ENCODE data around the gene TOX2.

Gene TOX2

DNA sequence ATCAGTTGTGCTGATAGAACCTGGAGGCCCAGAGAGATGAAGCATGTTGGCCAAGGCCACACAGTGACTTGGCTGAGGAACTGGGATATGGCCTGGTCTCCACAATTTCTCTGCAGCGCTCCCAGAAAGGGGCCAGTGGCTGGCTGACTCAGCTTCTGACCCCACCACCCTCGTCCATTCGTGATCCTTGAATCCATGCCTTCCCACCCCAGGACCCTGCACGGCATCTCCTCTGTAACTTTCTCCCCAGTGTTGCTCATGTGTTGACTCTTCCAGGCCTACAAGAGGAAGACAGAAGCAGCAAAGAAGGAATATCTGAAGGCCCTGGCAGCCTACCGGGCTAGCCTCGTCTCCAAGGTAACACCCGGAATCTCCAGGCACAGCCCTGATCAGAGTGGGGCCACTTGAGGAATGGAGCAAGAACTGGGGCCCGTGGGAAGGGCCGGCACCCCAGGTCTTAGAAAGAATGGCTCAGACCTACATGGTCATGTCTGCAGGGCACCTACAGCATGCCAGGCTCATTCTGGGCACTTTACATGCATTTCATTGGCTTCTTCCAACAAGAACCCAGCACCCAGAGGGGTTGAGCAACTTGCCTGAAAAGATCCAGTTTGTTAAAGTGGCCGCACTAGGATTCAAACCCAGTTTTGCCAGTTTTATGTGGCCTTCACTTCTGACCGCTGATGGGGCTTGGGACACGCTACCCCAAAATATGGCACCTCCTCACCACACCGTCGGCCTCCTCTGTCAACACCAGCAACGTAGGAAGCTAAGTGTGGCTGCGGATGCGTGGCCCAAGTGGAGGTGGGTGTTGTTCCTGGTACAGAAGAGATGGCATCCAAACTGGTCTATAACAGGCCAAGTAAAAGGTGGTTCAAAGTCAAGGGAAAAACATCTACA, 150.1 kb downstream of the TOX2 start:
- no peak for DNase-seq

DNA sequence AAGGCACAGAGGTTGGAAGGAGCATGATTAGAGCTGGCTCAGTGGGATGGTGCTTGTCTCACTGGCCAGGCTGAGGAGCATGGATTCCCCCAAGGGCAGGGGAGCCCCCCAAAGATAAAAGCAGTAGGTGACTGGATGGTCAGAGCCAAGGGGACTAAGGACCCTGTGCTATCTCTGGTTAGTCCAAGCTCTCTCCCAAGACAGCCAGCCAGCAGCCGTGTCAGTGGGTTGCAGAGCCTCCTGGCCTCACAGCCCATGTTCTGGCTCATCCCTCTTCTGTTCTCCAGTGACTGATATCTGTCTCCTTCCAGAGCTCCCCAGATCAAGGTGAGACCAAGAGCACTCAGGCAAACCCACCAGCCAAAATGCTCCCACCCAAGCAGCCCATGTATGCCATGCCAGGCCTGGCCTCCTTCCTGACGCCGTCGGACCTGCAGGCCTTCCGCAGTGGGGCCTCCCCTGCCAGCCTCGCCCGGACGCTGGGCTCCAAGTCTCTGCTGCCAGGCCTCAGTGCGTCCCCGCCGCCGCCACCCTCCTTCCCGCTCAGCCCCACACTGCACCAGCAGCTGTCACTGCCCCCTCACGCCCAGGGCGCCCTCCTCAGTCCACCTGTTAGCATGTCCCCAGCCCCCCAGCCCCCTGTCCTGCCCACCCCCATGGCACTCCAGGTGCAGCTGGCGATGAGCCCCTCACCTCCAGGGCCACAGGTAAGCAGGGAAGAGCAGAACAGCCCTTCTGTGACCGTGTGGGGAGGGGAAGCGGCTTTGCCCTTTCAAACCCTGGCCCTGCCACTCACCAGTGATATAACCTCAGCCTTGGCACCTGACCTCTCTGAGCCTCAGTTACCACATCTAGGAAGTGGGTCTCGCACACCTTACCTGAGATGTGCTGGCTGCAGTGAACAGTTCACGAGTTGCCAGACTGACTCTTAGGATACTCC, 151.0 kb downstream of the TOX2 start:
- DNase-seq, result no peak

DNA sequence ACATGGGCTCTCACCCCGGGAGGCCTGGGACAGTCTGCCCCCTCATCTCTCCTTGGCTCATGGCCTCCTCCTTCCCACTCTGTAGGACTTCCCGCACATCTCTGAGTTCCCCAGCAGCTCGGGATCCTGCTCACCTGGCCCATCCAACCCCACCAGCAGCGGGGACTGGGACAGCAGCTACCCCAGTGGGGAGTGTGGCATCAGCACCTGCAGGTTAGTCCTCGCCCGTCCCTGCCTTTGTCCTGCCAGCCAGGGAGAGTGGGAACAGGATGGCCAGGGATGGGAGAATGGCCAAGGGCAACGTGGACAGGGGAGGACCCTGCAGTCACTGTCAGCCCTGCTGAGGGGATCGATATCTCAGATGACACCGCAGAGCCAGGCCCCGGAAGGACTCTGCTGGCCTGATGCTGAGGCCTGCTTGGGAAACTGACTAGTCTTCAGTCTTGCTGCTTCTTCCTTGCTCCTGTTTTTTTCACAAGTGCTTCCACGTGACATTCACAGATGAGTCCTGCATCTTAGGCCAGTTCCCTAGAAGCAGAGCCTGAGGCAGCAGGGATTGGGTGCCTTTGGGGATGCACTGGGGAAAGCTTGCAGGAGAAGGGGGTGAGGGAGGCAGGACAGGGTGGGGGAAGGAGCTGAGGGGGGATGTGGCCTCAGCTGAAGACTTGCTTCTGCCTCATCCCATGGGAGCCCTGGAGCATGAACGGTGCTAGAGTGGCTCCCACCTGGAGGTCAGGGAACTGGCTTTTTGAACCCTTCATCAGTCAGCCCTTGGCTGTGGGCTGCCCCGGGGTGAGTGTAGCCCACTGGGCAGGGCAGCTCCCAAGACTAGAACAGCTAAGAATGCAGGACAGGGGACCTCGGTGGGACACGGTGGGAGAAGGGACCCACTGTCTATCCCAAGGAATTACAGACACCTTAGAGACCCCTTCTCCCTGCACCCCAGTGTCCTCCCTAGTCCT, 152.3 kb downstream of the TOX2 start:
- no peak for DNase-seq

DNA sequence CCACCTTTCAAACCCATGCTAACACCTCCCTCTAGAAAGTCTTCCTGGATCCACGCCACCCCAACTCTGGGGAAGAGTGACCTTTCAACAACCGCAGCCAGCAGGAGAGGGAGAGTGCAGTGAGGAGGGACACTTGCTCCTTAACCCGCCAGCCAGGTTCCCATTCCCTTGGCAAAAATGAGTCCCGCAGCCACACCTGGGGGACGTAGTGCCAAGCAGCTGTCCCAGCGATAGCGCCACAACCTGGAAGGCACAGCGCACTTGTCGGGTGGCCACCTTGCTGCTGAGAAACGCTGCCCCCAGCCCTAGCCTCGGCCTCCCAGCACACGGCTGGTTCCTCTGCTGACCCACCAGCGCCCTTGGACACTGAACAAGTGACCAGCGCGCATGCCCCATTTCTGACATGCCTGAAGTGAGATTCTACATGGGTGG, 153.0 kb downstream of the TOX2 start:
- no peak for DNase-seq

DNA sequence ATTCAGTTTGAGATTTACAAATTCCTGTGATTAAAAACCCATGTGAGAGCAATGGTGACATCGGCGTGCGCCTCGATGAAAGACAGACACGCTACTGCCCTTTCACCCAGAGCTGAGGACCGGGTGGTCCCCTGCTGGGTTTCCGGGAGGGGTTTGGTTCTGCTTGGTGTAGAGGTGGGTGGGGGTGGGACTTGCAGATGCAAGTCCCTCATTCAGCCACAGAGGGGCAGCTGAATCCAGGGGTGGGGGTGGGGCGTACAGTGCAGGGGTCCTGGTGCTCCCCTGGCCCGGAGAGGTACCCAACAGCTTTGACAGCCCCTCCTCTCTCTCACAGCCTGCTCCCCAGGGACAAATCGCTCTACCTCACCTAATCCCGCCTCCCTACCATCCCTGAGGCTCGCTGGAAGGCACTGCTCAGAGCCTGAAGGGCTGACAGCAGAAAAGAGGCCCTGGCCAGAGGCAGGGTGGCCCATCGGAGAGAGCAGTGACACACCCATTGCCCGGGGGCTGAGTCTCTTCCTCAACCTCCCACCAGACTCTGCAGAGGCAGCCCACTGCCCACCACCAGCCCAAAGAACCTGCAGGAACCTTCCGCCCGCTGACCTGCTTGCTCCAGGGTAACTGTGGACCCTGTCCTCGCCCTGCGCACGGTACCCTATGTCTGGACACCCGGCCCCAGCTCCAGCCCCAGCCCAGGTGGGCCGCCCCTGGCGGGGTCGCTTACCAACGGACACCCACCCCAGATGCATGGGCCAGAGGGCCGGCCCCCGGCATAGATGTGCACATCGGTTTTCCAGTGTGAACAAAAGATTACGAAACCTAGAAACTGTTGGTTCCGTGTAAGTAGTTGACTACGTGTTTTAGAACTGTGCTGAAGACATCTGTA, 153.9 kb downstream of the TOX2 start:
- DNase-seq, result no peak

DNA sequence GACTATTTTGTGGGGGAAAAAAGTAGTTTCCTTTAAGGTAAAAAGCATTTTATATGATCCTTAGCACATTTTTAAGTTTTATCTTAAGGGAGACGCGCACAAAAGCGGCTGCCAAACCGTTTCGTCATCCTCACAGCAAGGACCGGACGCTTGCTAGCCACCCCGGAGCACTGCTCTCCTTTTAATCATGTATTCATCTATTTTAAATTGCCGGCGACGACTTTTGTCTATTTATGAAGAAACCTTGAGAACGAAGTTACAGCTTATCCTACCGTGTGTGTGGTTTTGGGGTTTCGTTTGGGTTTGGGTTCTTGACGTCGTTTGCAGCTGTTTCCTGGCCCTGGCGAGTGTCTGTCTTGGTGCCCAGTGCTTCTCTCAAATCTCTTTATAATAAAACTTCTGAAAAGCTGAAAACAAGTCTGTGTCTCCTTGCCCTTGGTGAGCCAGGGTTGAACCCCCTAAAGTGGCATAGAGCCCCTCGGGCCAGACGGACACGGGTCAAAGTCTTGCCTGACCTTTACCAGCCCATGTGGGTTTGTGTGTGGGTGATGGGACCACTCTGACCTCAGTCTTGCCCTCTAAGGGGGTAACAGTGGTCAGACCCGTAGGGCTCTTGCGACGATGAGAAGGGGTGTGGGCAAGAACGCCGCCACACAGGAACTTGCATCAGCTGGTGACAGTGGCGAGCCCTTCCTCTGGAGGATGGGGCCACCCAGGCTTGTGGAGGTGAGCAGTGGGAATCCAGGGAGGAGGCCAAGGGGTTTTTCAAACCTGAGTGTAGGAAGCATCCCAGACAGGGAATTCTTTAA, 154.8 kb downstream of the TOX2 start:
- no peak for DNase-seq

DNA sequence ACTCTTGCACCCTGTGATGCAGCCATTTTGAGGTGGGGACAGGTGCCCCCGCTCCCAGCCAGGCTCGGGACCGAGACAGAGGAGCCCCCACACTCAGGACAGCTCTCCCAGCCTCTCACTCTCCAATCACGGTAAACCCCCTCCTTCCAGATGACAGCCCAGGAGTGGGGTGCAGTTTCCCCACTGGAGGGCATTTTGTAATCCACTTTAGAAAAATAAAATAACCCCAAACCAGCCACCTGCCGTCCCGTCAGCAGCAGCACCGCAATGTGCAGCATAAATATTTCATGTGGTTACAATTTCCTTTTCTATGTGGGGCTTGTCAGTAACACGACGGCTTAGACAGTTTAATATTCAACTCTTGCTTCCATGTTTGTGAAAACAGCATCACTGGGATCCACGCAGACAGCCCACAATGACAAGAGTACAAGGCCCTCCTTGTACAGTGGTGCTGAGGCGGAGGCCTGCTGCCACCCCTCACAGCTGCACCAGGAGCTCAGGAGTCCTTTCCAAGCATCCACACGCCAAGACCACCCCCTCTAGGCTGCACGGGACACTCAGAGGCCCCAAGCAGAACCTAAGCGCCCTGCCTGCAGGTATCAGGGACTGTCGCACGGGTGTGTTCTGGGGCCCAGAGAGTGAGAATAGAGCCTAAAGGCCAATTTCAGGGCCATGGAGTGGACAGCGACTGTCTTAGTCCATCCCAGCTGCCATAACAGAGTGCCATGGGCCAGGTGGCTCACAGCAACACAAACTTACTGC, 155.7 kb downstream of the TOX2 start:
- DNase-seq, result no peak

DNA sequence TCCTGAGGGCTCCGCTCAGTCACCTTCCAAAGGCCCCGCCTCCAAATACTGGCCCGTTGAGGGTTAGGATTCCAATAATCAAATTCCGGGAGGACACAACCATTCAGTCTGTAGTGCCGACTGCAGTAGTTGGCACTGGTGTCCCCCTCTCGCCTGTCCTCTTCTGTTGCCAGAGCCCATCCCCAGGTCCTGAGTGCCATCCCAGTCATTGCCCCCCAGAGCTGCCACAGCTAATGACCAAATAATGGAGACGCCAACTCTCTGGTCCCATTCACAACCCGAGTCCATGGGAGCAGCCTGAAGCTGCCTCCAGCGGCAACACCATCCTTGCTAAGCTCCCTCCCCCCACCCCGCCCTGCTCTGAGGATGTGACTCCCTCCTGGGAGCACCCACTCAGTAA, 156.4 kb downstream of the TOX2 start:
- no peak for DNase-seq

DNA sequence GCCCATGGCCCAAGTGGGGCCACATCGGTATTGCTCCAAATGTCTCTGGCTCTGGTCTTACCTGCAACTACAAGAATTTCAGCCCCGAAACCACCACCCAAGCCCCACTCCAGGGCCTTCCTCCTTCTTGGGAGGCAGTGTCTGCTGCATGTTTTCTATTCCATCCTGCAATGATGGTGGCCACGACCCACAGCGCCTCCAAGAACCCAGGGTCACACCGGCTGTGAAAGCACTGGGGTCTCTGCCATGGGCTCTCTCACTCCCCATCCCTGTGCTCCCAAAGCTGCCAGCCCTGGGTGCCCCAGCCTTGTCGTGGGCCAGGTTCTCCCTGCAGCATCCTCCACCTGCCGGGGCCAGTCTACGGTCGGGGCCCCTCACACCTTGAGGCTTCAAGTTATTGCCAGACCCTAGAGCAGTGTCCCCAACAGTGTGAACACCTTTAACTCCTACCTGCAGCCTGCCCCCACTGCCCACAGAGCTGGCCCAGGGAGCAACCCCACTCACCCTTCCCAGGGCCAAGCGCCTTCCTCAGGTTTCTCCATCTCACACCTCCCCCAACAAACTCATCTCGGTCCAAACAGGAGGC, 157.0 kb downstream of the TOX2 start:
- no peak for DNase-seq

DNA sequence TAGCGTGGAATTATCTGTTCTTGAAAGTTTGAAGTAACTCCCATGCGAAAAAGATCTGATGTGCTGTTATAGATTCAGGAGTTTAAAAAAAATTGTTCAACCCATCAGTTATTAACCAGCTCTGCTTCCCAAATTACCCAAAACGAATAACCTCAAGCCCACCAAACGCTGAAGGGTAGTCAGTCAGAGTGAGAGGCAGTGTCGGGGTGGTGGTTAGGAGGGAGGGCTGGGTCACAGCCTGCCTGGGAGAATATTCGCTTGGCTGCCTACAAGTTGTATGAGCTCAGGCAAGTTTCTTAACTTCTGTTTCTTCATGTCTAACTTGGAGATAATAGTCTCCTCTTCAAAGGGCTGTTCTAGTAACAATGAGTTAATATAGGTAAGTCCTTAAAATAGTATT, 157.7 kb downstream of the TOX2 start:
- no peak for DNase-seq

DNA sequence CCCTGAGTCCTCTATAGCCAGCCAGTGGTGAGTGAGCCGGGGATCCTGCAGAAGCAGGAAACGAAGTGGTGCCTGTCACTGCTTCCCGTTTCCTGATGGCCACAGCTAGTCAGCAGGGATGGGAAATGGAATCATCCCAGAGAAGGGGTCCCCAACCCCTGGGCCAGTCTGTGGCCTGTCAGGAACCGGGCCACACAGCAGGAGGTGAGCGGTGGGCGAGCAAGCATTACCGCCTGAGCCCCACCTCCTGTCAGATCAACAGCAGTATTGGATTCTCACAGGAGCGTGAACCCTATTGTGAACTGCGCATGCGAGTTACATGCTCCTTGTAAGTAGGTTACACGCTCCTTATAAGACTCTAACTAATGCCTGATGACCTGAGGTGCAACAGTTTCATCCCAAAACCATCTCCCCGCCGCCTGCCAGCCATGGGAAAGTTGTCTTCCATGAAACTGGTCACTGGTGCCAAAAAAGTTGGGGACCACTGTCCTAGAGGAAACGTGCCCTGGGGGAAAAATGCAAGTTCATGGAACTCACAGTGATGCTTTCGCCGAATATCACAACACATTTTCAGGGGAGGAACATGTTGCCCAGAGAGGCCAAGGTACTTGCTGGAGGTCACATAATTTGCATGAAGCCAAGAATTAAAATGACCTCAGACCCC, 158.5 kb downstream of the TOX2 start:
- DNase-seq, result no peak

DNA sequence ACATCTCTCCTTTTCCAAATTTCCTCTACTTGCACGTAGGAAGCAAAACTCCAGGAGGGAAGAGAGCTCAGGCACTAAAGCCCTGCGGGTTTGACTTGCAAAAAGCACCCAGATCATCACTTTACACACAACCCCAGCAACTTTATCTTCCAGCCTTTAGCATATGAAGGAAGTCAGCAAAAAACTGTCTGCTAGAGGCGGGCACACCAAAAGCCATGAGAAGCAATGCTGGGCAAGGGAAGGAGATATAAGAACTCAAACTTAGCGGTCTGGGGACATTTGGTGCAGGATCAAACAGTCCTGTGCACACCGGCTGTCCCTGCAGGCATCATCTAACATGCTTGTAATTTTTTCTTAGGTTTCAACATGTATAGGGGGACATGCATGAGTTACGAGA, 159.0 kb downstream of the TOX2 start:
- no peak for DNase-seq

DNA sequence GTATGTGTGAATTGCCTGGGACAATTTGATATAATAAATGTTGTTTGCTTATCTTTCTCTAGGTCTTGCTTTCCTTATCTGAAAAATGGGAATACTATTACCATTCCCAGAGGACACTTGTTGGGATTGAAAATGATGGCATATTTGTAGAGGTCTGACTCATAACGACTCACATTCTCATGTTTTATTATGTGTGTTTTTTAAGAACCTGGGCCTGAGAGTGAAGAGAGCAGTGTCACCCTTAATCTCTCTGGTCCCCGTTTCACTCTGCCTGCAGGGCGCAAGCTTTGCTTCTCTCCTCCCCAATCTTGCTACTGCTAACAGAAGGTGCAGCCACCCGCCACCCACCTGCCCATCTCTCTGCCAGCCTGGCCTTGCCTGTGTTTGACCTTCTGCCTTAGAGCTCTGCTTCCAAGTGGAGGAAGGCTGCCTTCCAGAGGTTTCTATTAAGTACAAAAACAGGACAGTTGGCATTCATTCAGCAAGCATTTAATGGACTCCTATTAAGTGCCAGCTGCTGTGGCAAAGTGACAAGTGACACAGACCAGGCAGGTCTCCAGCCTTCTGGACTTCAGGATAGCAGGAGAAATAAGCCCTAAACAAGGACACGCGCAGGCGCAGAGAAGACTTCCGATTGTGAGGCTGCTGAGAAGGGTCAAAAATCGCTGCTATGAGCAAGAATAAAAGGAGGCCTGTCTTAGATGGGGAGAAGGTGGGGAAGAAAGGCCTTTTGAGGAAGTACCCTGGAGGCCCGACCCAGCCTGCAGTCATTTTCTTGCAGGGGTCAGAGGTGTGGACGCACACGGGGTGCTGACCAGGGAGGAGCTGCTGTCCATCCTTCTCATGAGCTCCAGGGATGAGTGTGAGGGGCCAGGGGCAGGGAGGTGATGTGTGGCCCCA, 159.8 kb downstream of the TOX2 start:
- peak; percentile 72 for DNase-seq

DNA sequence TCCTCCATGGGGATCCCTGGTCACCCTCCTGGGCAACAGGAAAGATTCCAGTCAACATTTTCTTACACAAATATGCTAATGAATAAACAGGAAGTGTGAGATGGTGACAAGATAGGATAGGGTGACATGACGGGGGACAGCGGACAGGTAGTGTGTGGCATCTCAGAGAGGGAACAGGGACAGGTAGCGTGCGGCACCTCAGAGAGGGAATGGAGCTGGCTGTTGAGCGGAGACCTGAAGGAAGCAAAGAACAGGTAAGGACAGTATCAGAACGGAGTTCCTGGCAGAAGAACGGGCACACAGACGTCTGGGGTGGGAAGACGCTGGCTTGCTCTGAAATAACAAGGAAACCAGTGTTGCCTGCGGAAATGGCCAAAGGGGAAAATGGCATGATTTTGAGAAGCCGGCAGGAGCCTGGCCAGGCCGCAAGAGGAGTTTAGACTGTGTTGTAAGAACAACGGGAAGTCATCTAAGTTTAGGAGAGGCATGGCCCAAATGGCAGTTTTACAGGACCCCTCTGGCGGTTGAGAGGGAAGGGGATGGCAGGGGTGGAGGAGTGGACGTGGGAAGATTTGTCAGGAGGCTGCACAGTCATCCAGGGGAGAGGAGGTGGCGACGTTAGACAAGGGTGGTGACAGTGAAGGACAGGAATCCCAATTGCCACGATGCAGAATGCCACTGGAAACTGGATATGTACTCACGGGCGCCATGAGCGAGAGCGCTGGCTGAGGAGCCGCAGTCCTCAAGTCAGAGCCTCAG, 160.7 kb downstream of the TOX2 start:
- DNase-seq, result no peak

DNA sequence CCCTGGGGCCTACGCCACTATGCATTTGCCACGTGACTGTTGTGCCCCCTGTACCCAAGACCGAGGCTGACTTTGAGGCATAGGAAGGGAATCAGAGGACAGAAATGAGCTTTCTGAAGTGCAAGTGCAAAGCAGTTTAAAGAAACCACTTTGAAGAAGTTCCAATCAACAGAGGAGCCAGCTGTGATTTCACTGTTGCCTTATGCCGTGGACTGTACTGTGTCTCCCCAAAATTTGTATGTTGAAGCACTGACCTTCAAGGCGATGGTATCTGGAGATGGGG, 161.2 kb downstream of the TOX2 start:
- no peak for DNase-seq

DNA sequence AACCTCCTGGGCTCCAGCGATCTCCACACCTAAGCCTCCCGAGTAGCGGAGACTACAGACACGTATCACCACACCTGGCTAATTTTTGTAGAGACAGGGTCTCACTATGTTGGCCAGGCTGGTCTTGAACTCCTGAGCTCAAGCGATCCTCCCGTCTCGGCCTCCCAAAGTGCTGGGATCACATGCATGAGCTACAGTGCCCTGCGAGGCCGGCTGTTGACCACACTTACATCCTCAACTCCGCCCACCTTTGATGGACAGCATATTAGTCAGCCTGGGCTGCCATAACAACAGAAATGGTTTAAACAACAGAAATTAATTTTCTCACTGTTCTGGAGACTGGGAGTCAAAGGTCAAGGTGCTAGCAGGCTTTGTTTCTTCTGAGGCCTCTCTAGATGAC, 164.6 kb downstream of the TOX2 start:
- DNase-seq, result no peak

DNA sequence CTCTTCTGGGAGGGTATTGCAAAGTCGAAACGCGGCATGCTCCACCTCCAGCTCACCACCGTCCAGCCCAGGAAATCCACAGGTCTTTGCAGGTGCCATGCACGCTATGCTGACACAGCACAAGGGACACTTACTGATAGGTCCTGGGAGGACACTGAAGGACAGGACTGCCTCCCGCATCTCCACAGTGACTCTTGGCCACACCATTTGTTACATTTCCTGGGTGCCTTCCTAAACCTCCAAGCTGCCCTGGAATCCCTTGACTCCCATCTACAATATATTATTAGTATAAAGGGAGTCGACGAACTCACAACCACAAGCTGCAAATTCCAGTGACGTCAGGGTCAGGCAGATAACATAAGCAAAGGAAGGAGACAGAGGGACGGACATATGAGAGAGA, 165.4 kb downstream of the TOX2 start:
- DNase-seq, result peak; percentile 7
